Prostate gland (tissue), 2 donors: Measurements from ENCODE around the gene ACTL7B. TPM values are rescaled to one million over a fixed set of nuclear protein-coding genes. Genes with fewer than 3 reads are reported as not detected.

Source experiments
- DNase-seq: peaks from one replicate; pipeline ENCODE4 v3.0.0-alpha.2; 2019; ENCODE audit warnings: low spot score
- H3K27ac ChIP-seq, 2 donors: fragments of 200-600 bp; sonication (generic); 2 replicates each; pipeline ENCODE4 v1.5.1; 2017 to 2019
- H3K27me3 ChIP-seq: fragments of 200-600 bp; sonication (generic); replicated peaks from 2 replicates; pipeline ENCODE4 v1.5.1; 2019; ENCODE audit not compliant: insufficient read depth
- H3K36me3 ChIP-seq, 2 donors: fragments of 200-600 bp; sonication (generic); 1 replicate in 1 of 2; 2 replicates in 1 of 2; pipeline versions ENCODE4 v1.5.1 to v1.8.1; 2017 to 2019
- H3K4me1 ChIP-seq: fragments of 200-600 bp; sonication (generic); replicated peaks from 2 replicates; pipeline ENCODE4 v1.5.1; 2019
- H3K4me3 ChIP-seq, 2 donors: fragments of 200-600 bp; sonication (generic); 2 replicates each; pipeline ENCODE4 v1.5.1; 2017 to 2019
- H3K9me3 ChIP-seq: fragments of 200-600 bp; sonication (generic); 2 replicates; pipeline ENCODE4 v1.5.1; 2017
- CTCF ChIP-seq, 4 experiments: fragments of 200-600 bp in 2 of 4; fragments of 450-650 bp in 2 of 4; sonication (generic) in 2 of 4; IDR thresholded peaks; 1 replicate in 3 of 4; 2 replicates in 1 of 4; pipeline ENCODE4 v1.5.1; 2016 to 2019; ENCODE audit warnings: antibody characterized with exemption in 4 of 4, mild to moderate bottlenecking in 2 of 4, moderate library complexity in 2 of 4
- POLR2A ChIP-seq: fragments of 450-650 bp; IDR thresholded peaks from one replicate; pipeline ENCODE4 v1.6.1; 2016; ENCODE audit warnings: antibody characterized with exemption, mild to moderate bottlenecking
- POLR2AphosphoS5 ChIP-seq: sonication (generic); formaldehyde crosslinking; IDR thresholded peaks from one replicate; pipeline ENCODE4 v1.6.1; 2017; ENCODE audit warnings: antibody characterized with exemption
- WGBS: methylation state at CpG from one replicate; pipeline ENCODE4 v1.1.5; 2018; 5-methylcytosine and 5-hydroxymethylcytosine counted together
- intact Hi-C: fragments of 100-400 bp; cut with DNase I; formaldehyde crosslinking; loops from one replicate; pipeline ENCODE4 v1.14.2; 2022
- total RNA-seq, 2 donors: library from RNA; depleted of rRNA; stranded (reverse); fragments of >200 nt; gene quantifications; one replicate each; pipeline ENCODE4 v1.1.0, GENCODE V29; 2016

Gene ACTL7B
- total RNA-seq, 2 donors from 2014 or later = 11.1 TPM; not detected in 1

DNA sequence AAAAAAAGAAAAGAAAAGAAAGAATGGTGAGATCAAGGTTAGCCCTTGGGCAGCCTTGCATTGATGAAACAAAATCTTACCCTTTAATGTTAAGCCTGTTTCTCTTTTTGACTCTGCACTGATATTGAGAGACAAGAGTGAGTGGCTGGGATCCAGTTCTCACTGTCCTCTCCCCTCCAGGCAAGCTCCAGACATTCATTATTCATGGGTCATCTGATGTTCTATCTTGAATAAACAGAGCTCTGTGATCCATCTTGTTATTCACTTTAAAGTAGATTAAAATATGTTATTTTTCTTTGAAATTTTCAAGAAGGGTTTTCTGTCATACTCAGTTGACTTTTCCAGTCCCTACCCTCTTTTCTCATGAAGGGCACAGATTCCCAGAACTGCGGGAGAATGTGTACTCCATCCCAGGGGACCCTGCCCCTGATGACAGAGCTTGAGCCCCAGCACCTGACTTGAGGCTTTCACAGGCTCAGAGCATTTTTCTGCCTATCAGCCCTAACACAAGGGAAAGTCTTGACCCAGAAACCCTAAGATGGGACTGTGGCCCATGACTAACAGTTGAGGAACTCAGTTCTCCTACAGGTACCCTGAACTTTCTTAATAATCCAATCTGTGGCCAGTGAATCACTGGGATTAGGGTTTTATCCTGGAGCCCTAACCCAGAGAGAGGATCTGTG, 24.1 kb downstream of the ACTL7B start:
- WGBS = 79% methylated on average over 1 of the region's 1 CpG
- Histone ChIP-seq H3K4me3 (no peak overlapping the region), H3K4me1 (no peaks in the 10 kb centered on the region), H3K9me3 (no peaks in the 10 kb centered on the region), H3K27ac (no peak overlapping the region), H3K36me3 (no peaks in the 10 kb centered on the region), H3K27me3 (no peaks in the 10 kb centered on the region)
- no peak for TF ChIP-seq CTCF (IDR thresholded peaks at IDR 0.05)
- no peak for TF ChIP-seq POLR2A
- no peak for TF ChIP-seq POLR2AphosphoS5
- DNase-seq = no peak
- intact Hi-C loops = no loop called here

- Histone ChIP-seq H3K4me3 (no peak overlapping the region), H3K36me3 (no peaks in the 10 kb centered on the region), H3K9me3 (no peaks in the 10 kb centered on the region), H3K4me1 (no peaks in the 10 kb centered on the region), H3K27me3 (no peaks in the 10 kb centered on the region), H3K27ac (no peak overlapping the region)
- TF ChIP-seq POLR2A (no peak), POLR2AphosphoS5 (no peak), CTCF (IDR thresholded peaks at IDR 0.05) (no peak)
- DNase-seq = no peak
- intact Hi-C loops = no loop called here
- WGBS = 58% methylated on average over 2 of the region's 2 CpGs
Observed at GRCh38 chr9:108830272-108830671, 25.5 kb downstream of the ACTL7B start.

DNA sequence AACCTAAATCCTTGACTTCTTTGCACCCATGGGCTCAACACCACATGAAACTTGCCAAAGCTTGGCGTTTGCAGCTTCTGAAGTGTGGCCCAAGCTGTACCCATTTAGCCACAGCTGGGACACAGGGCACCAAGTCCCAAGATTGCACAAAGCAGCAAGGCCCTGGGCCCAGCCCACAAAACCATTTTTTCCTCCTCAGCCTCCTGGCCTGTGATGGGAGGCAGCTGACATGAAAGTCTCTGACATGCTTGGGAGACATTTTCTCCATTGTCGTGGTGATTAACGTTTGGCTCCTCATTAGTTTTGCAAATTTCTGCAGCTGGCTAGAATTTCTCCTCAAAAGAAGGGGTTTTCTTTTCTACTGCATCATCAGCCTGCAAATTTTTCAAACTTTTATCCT, 32.0 kb downstream of the ACTL7B start:
- intact Hi-C loops = no loop called here
- Histone ChIP-seq H3K36me3 (no peaks in the 10 kb centered on the region), H3K27me3 (no peaks in the 10 kb centered on the region), H3K4me1 (no peaks in the 10 kb centered on the region), H3K9me3 (no peaks in the 10 kb centered on the region), H3K27ac (no peak overlapping the region), H3K4me3 (no peak overlapping the region)
- no peak for DNase-seq
- no peak for TF ChIP-seq CTCF (IDR thresholded peaks at IDR 0.05)
- TF ChIP-seq POLR2A = no peak
- no peak for TF ChIP-seq POLR2AphosphoS5
- 93% methylated on average over 3 of the region's 3 CpGs for WGBS

DNA sequence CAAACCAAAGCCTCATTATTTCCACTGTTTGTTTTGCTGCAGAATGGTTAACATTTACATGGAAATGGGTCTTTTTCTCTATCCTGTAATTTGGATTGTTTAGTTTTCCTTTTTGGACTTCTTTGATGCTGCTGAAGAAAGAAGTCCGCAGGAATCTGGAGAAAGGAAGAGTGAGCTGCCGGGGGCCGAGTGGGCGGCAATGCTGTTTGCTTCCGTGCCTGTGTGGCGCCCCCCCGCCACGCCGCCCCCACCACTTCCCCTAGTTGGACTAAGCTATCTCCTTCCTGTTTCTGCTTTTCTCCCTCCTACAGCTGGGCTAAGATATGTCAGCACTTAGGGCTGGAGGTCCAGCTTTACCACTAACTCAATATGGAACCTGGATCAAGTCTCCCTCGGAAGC, 39.7 kb downstream of the ACTL7B start:
- WGBS = 68% methylated on average over 10 of the region's 10 CpGs
- no peak overlapping the region for H3K27ac ChIP-seq
- intact Hi-C loops = no loop called here
- H3K9me3 ChIP-seq = no peaks in the 10 kb centered on the region
- H3K4me1 ChIP-seq = no peaks in the 10 kb centered on the region
- H3K36me3 ChIP-seq = no peaks in the 10 kb centered on the region
- no peak for TF ChIP-seq CTCF (IDR thresholded peaks at IDR 0.05)
- no peak for TF ChIP-seq POLR2A
- no peak for TF ChIP-seq POLR2AphosphoS5
- DNase-seq = no peak
- no peak overlapping the region for H3K4me3 ChIP-seq
- no peaks in the 10 kb centered on the region for H3K27me3 ChIP-seq

GRCh38 chr9:108815156-108815555, 40.6 kb downstream of the ACTL7B start:
- Histone ChIP-seq H3K27me3 (no peaks in the 10 kb centered on the region), H3K27ac (no peak overlapping the region), H3K9me3 (no peaks in the 10 kb centered on the region), H3K36me3 (no peaks in the 10 kb centered on the region), H3K4me3 (no peak overlapping the region), H3K4me1 (no peaks in the 10 kb centered on the region)
- TF ChIP-seq POLR2A (no peak), CTCF (IDR thresholded peaks at IDR 0.05) (no peak)
- DNase-seq = no peak
- 65% methylated on average over 3 of the region's 3 CpGs for WGBS
- intact Hi-C loops = no loop called here
